CD4-positive, CD25-positive, alpha-beta regulatory T cell (primary cell): ENCODE data around the gene SAT1. TPM values are rescaled to one million over a fixed set of nuclear protein-coding genes. Genes with fewer than 3 reads are reported as not detected.
"Not testable (repeated sequence)": the region's sequence is repeated elsewhere in the genome, so short reads cannot be mapped to it uniquely, and the experiment has no call there.

Experiments used
- ATAC-seq, 2 donors: fragments of 150-1000 bp; cut with Tn5 transposase; one replicate each; pipeline ENCODE4 v1.10.0; 2021; ENCODE audit warnings: low read depth in 2 of 2, moderate number of reproducible peaks in 2 of 2, moderate library complexity in 1 of 2
- DNase-seq, 3 donors: peaks; one replicate each; pipeline versions ENCODE4 v3.0.0 to v3.0.0-alpha.2; 2012 to 2022; ENCODE audit warnings: mixed read lengths in 1 of 3
- H3K27ac ChIP-seq: one replicate; pipeline ENCODE4 v1.7.0; 2013; ENCODE audit warnings: mild to moderate bottlenecking, low read length; ENCODE audit not compliant: insufficient read depth, poor library complexity, severe bottlenecking
- H3K27me3 ChIP-seq: one replicate; pipeline ENCODE4 v1.7.0; 2013; ENCODE audit warnings: low read length; ENCODE audit not compliant: control insufficient read depth, insufficient read depth
- H3K36me3 ChIP-seq: one replicate; pipeline ENCODE4 v1.7.0; 2013; ENCODE audit warnings: mild to moderate bottlenecking, low read length, moderate library complexity; ENCODE audit not compliant: control insufficient read depth, insufficient read depth
- H3K4me1 ChIP-seq: 2 replicates; pipeline ENCODE4 v1.7.0; 2013; ENCODE audit warnings: mild to moderate bottlenecking, low read length; ENCODE audit not compliant: insufficient read depth, control insufficient read depth, poor library complexity, severe bottlenecking
- H3K4me3 ChIP-seq: one replicate; pipeline ENCODE4 v1.7.0; 2013; ENCODE audit warnings: low read depth, mild to moderate bottlenecking, low read length, moderate library complexity
- H3K9me3 ChIP-seq, 2 experiments: 1 replicate in 1 of 2; 2 replicates in 1 of 2; pipeline ENCODE4 v1.7.0; 2013; ENCODE audit warnings: low read length in 2 of 2, mild to moderate bottlenecking in 1 of 2, moderate library complexity in 1 of 2; ENCODE audit not compliant: control insufficient read depth in 2 of 2
- H3K27ac Mint-ChIP-seq, 3 donors: one replicate each; pipeline ENCODE4 v1.8.0; 2020 to 2022; ENCODE audit warnings: mild to moderate bottlenecking in 3 of 3, mixed read lengths in 3 of 3, moderate library complexity in 2 of 3
- H3K27me3 Mint-ChIP-seq: one replicate; pipeline ENCODE4 v1.8.0; 2022; ENCODE audit warnings: mild to moderate bottlenecking, mixed read lengths
- H3K36me3 Mint-ChIP-seq: one replicate; pipeline ENCODE4 v1.8.0; 2020; ENCODE audit warnings: mixed read lengths
- H3K4me1 Mint-ChIP-seq, 4 donors: one replicate each; pipeline ENCODE4 v1.8.0; 2020 to 2022; ENCODE audit warnings: mixed read lengths in 4 of 4, mild to moderate bottlenecking in 1 of 4
- H3K4me3 Mint-ChIP-seq, 4 donors: one replicate each; pipeline ENCODE4 v1.8.0; 2020 to 2022; ENCODE audit warnings: mild to moderate bottlenecking in 4 of 4, mixed read lengths in 4 of 4, moderate library complexity in 3 of 4
- H3K9me3 Mint-ChIP-seq, 7 donors: one replicate each; pipeline ENCODE4 v1.8.0; 2020 to 2022; ENCODE audit warnings: mixed read lengths in 7 of 7, mild to moderate bottlenecking in 3 of 7, moderate library complexity in 2 of 7
- polyA plus RNA-seq, 4 donors: library from polyadenylated mRNA; unstranded; fragments of 300-500 nt; fragmentation: Illumina TruSeq; gene quantifications; one replicate each; pipeline ENCODE4 v1.2.3, GENCODE V29; 2021
- total RNA-seq: library from RNA; stranded (reverse); gene quantifications from one replicate; pipeline ENCODE4 v1.2.3, GENCODE V29; 2022

The SAT1 gene
- total and polyA plus RNA-seq, 5 donors from 2014 or later = 186 to 939 (median 282) TPM

DNA sequence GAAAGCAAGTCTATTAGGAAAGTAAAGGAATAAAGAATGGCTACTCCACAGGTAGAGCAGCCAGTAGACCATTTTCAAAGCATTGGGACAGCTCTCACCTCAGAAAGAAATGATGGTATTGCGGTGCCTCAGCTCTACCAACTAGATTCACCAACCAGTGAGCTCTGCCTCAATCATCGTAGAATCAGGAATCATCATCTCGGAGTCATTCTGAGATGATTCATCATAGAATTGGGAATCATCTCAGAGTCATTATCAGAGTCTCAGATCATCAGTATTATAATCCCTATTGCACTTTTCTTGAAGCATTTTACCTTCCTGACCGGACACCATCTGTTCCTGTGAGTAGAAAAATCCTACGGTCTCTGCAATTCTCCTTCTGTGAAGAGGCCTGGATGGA is 17.5 kb upstream of the SAT1 start:
- Mint-ChIP-seq H3K4me1 (peaks cover 0 to 10% (median 4%) of the 10 kb centered on the region in 4 donors), H3K4me3 (no peak overlapping the region), H3K27ac (peak overlapping the region in 1 of 3 donors; percentile 81), H3K27me3 (no peaks in the 10 kb centered on the region), H3K9me3 (peaks cover 0 to 2% (median 0%) of the 10 kb centered on the region in 7 donors), H3K36me3 (no peaks in the 10 kb centered on the region)
- no peaks in the 10 kb centered on the region for H3K9me3 ChIP-seq
- no peaks in the 10 kb centered on the region for H3K27me3 ChIP-seq
- no peak overlapping the region for H3K4me3 ChIP-seq
- DNase-seq (no peak), ATAC-seq (no peak)
- H3K36me3 ChIP-seq = no peaks in the 10 kb centered on the region
- no peak overlapping the region for H3K27ac ChIP-seq
- no peaks in the 10 kb centered on the region for H3K4me1 ChIP-seq

DNA sequence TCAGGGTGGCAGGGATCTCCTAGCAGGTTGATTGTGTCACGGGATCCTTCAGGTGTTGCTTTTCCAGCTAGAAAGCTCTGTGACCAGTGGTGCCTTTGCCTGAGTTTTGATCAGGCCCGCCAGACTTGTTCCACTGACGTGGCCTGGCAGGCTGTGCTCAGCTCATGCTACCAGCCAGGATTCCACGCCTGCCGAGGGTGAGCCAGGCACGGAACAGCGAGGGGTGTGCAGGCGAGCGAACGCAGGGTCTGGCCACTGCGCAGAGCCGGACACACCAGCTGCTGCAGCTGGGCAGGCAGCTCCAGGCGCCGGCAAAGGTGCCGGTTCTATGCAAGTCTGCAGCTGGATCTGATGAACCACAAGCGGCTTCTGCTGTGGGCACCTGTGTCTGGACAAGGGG is 17.1 kb upstream of the SAT1 start:
- Histone ChIP-seq H3K9me3 (no peaks in the 10 kb centered on the region), H3K27me3 (no peaks in the 10 kb centered on the region), H3K27ac (no peak overlapping the region), H3K36me3 (no peaks in the 10 kb centered on the region), H3K4me1 (no peaks in the 10 kb centered on the region), H3K4me3 (no peak overlapping the region)
- Mint-ChIP-seq H3K27ac (no peak overlapping the region), H3K4me1 (peaks cover 0 to 10% (median 4%) of the 10 kb centered on the region in 4 donors), H3K36me3 (no peaks in the 10 kb centered on the region), H3K4me3 (no peak overlapping the region), H3K9me3 (peaks cover 0 to 2% (median 0%) of the 10 kb centered on the region in 7 donors), H3K27me3 (no peaks in the 10 kb centered on the region)
- ATAC-seq (no peak), DNase-seq (no peak)

DNA sequence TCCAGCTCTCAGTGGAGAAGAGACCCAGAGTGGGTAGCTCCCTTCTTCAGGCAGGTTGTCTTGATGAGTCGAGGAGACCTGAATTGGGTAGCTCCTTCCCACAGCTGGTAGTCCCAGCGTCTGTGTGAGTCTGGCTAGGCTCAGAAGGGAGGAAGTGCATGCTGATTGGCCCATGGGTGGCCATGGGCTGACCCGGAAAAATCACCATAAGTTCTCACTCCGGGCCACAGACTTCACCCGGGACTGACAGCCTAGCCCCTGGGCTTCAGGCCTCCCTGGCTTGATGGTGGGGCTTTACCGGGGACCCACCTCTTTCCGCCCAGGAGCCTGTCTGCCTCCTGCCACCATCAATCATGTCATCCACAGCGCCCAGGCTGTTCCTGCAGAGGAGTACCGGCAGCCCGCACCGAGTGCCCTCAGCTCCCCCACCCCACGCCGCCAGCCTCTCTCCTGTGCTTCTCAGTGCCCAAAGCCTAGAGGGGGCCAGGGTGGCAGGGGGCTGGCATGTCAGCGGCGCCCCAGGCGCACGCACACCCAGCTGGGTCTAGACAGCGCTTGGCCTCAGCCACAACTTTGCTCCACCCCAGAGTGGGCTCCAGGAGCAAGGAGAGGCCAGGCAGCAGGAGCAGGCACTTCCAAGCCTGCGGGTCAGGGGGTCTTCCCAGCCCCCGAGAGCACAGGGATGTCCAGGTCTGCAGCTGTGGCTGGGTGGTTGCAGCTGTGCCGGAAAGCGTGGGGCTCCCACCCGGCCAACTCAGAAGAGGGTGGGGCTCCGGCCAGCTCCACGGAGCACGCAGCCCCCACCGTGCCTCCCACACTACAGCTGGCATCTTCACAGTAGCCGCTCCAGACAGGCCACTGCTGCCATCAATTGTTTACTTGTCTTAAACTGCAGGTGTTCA is 16.1 kb upstream of the SAT1 start:
- Mint-ChIP-seq H3K27me3 (no peaks in the 10 kb centered on the region), H3K4me1 (peaks cover 0 to 10% (median 4%) of the 10 kb centered on the region in 4 donors)
- no peaks in the 10 kb centered on the region for H3K27me3 ChIP-seq

GRCh38 chrX:23770142-23770541 is 12.8 kb upstream of the SAT1 start:
- DNase-seq (no peak), ATAC-seq (no peak)
- Mint-ChIP-seq H3K36me3 (no peaks in the 10 kb centered on the region), H3K27ac (no peak overlapping the region), H3K27me3 (no peaks in the 10 kb centered on the region), H3K4me1 (peaks cover 4 to 18% (median 11%) of the 10 kb centered on the region in 4 donors), H3K4me3 (peak overlapping the region in 1 of 4 donors; percentile 32), H3K9me3 (peaks cover 0 to 2% (median 0%) of the 10 kb centered on the region in 7 donors)
- Histone ChIP-seq H3K27me3 (no peaks in the 10 kb centered on the region), H3K4me3 (no peak overlapping the region), H3K4me1 (peaks cover 10% of the 10 kb centered on the region), H3K36me3 (no peaks in the 10 kb centered on the region), H3K27ac (no peak overlapping the region), H3K9me3 (no peaks in the 10 kb centered on the region)

More for the DNA sequence above, 16.1 kb upstream of the SAT1 start:
- no peaks in the 10 kb centered on the region for H3K36me3 Mint-ChIP-seq
- H3K4me3 Mint-ChIP-seq = peak overlapping the region in 3 of 4 donors; percentile 55 to 89 (median 61)
- Histone ChIP-seq H3K4me1 (no peaks in the 10 kb centered on the region), H3K27ac (peak overlapping the region; percentile 14), H3K9me3 (no peaks in the 10 kb centered on the region), H3K36me3 (no peaks in the 10 kb centered on the region), H3K4me3 (peak overlapping the region; percentile 53)
- H3K9me3 Mint-ChIP-seq = peaks cover 0 to 2% (median 0%) of the 10 kb centered on the region in 7 donors
- peak in 1 of 3 donors; percentile 56 for DNase-seq
- ATAC-seq = peak; percentile 28 to 46
- peak overlapping the region in 2 of 3 donors; percentile 81 to 83 for H3K27ac Mint-ChIP-seq

- not testable (repeated sequence) for ATAC-seq, H3K36me3 ChIP-seq, DNase-seq, H3K9me3 ChIP-seq, H3K36me3 Mint-ChIP-seq, H3K27ac Mint-ChIP-seq, H3K27me3 ChIP-seq, H3K9me3 Mint-ChIP-seq, H3K4me3 Mint-ChIP-seq, H3K4me3 ChIP-seq, H3K27me3 Mint-ChIP-seq, H3K27ac ChIP-seq
- peaks cover 4 to 18% (median 11%) of the 10 kb centered on the region in 4 donors for H3K4me1 Mint-ChIP-seq
- peaks cover 10% of the 10 kb centered on the region for H3K4me1 ChIP-seq
These were observed 11.9 kb upstream of the SAT1 start for GRCh38 chrX:23771086-23771485.

- peak; percentile 92 to 96 for ATAC-seq
These were observed 9.3 kb upstream of the SAT1 start for GRCh38 chrX:23773601-23774175.

GRCh38 chrX:23776363-23776762 is 6.6 kb upstream of the SAT1 start:
- H3K27me3 ChIP-seq = no peaks in the 10 kb centered on the region
- no peak for DNase-seq
- no peaks in the 10 kb centered on the region for H3K36me3 ChIP-seq
- H3K27me3 Mint-ChIP-seq = no peaks in the 10 kb centered on the region
- peaks cover 14% of the 10 kb centered on the region for H3K4me1 ChIP-seq
- H3K27ac Mint-ChIP-seq = no peak overlapping the region
- no peaks in the 10 kb centered on the region for H3K36me3 Mint-ChIP-seq
- H3K4me3 Mint-ChIP-seq = no peak overlapping the region
- peaks cover 6 to 17% (median 8%) of the 10 kb centered on the region in 4 donors for H3K4me1 Mint-ChIP-seq
- no peak for ATAC-seq
- H3K9me3 Mint-ChIP-seq = peaks cover 0 to 1% (median 0%) of the 10 kb centered on the region in 7 donors
- H3K27ac ChIP-seq = no peak overlapping the region
- no peak overlapping the region for H3K4me3 ChIP-seq
- no peaks in the 10 kb centered on the region for H3K9me3 ChIP-seq

More at GRCh38 chrX:23773601-23774175, 9.3 kb upstream of the SAT1 start:
- DNase-seq = peak; percentile 7 to 82 (median 55)
- H3K27me3 Mint-ChIP-seq = no peaks in the 10 kb centered on the region
- Histone ChIP-seq H3K27me3 (no peaks in the 10 kb centered on the region), H3K4me3 (peak overlapping the region; percentile 53), H3K9me3 (no peaks in the 10 kb centered on the region), H3K36me3 (no peaks in the 10 kb centered on the region), H3K4me1 (peaks cover 10% of the 10 kb centered on the region), H3K27ac (peak overlapping the region; percentile 77)
- H3K4me1 Mint-ChIP-seq = peaks cover 4 to 15% (median 10%) of the 10 kb centered on the region in 4 donors
- peaks cover 0 to 2% (median 0%) of the 10 kb centered on the region in 7 donors for H3K9me3 Mint-ChIP-seq
- peak overlapping the region; percentile 93 to 96 (median 93) for H3K27ac Mint-ChIP-seq
- peak overlapping the region; percentile 30 to 86 (median 54) for H3K4me3 Mint-ChIP-seq
- no peaks in the 10 kb centered on the region for H3K36me3 Mint-ChIP-seq
